NCI-H748 (cell line): ENCODE measurements around the gene MPIG6B.
A peak's percentile ranks its signal among the peaks of the same experiment; 100 is the strongest.

ENCODE experiments used
- DNase-seq: peaks from one replicate; lab custom pipeline; 2025; ENCODE audit not compliant: unreplicated experiment; lab: John Stamatoyannopoulos, UW

The MPIG6B gene

DNA sequence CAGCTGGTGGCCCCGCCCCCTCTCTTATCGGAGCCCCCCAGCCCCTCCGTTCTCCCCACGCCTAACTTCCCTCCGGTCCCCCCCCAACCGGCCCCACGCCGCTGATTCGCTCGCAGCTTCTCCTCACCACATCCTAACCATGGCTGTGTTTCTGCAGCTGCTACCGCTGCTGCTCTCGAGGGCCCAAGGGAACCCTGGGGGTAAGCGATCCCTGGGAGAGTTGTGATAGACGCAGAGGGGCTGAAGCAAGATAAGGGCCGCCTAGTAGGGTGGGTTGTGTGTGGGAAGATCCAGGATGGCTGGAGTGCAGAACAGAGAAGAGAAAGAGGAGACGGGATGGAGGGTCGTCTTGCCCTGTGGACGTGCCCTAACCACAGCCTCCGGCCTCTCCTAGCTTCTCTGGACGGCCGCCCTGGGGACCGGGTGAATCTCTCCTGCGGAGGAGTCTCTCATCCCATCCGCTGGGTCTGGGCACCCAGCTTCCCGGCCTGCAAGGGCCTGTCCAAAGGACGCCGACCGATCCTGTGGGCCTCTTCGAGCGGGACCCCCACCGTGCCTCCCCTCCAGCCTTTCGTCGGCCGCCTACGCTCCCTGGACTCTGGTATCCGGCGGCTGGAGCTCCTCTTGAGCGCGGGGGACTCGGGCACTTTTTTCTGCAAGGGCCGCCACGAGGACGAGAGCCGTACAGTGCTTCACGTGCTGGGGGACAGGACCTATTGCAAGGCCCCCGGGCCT, at the start of gene MPIG6B:
Gene MPIG6B, plus strand, starts transcription at position 129 of the 735 bp plus-strand sequence. Its CDS starts 11 bp downstream, at position 140.
- DNase-seq: no peak

DNA sequence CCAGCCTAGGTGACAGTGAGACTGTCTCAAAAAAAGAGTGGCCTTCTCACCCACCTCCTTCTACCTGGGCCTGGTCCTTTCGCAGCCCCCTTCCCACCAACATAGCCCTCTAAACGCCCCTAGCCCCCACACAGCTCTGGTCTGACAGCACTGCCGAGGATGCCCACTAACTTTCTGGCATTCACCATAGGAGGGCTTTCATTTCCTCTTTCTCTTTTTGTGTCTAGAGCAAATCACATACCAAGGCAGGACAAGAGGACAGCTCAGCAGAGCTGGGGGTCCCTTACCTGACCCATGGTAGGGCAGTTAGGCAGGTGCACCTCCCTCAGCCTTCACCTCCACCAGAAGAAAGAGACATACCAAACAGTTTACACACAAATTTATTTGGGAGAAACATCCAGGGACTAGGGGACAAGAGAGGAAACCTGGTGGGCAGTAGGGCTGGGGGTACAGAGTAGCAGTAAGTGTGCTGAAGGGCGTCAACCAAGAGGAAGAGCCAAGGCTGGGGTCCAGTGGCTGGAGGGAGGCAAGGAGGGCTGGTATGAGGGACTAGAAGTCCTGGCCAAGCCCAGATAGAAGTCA, 46.8 kb upstream of the MPIG6B start:
- no peak for DNase-seq

DNA sequence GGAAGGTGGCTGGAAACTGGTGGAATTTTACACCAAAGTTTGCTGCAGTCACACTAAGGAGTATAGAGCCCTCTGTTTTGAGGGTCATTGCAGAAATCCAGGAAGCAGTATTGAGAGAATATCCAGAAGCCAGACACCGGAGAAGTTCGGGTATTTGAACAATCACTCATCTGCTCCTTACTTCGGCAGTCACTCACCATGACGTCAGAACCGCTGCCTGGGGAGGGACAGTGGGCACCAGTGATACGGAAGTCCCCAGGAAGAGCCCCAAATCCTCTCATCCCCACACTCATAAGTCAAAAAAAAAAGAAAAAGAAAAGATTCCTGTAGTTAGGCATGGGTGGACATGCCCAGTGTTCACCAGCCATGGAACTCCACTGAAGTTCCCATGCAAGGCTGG, 46.3 kb upstream of the MPIG6B start:
- DNase-seq: no peak

GRCh38 chr6:31677955-31678354, 45.2 kb upstream of the MPIG6B start:
- DNase-seq: no peak

- DNase-seq: peak; percentile 95
Measured at GRCh38 chr6:31680226-31681134, 42.7 kb upstream of the MPIG6B start, which contains the start of gene LY6G5C. TSS of gene LY6G5C (minus strand) at chr6:31681067. CDS start at chr6:31680373, 694 bp downstream.

DNA sequence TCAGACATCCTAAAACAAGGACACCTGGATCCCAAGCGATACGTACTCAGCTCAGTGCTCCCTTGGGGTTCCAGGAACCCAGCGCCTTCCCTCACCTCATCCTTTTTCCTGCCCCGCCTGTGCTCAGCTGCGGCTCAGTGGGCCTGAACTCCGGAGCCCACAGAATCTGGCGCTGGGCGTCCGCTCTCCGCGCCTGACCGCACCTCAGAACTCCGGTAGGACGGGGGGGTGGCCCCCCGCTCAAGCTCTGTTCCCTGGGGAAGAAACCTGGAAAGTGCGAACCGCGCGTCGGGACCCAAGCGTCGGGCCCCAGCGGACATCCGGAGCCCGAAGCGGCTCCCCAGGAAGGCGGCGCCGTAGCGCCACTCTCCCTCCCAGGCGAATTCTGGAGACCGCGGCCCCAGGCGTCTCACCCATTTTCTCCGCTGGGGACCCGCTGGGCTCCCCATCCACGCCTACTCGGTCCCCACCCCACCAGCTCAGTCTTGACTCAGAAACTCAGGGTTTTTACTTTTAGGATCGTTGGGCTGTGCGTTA, 42.0 kb upstream of the MPIG6B start:
- DNase-seq: peak; percentile 79

DNA sequence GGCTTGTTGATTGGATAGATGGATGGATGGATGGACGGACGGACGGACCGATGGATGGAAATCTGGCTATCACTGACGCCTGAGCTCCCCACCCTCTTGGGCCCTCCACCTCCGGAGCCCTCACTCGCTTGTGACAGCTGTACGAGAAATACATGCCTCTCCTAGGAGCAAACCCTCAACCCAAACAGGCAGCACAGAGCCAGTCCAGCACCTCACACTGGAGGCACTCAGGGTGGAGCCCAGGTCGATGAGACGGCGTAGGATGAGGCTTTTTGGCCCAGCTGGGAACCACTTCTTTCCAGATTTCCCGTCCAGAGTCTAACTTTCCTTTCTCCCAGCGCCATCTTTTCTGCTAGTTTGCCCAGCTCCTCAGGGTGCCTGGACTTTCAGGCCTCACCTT, 39.6 kb upstream of the MPIG6B start:
- DNase-seq: peak; percentile 59

- no peak for DNase-seq
Measured at GRCh38 chr6:31686483-31686882, 36.7 kb upstream of the MPIG6B start.

- no peak for DNase-seq
Measured at GRCh38 chr6:31687321-31687720, 35.9 kb upstream of the MPIG6B start.

DNA sequence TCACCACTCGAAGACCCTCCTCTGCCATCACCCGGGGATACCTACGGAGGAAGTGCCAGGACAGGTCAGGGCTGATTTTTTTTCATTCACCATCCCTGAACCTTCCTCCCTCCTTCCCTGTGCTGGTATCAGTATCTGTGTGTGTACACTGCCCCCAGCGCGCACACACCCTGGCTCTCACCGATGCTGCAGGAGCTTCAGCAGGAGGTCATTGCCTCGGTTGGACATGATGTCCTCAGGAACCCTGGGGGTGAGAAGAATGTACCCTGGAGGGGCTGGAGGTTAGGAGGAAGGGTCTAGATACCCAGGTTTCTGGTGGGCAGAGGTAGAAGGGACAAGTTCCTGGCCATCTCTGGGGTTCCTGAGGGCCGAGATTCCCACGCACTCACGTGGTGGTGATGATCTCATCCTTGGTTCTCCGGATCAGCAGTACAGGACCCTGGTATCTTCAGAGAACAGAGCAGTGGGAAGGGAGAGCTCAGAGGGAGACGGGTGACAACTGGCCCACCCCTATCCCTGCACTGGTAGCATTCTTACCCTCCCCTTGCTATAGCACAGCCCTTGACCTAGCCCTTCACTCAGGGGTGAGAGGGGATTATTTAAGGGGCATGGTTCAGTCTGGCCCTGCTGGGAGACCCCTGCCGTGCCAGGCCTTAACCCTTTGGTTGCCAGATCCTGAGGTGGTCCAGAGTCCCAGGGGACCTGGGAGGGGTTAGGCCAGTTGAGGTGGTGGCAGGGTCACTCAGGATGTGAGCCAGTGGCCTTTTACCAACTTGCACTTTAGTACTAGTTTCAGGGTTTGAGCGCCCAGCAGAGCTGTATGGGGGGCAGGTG, 35.1 kb upstream of the MPIG6B start:
- no peak for DNase-seq

- DNase-seq: no peak
Measured at GRCh38 chr6:31689249-31690110, 33.7 kb upstream of the MPIG6B start.

DNA sequence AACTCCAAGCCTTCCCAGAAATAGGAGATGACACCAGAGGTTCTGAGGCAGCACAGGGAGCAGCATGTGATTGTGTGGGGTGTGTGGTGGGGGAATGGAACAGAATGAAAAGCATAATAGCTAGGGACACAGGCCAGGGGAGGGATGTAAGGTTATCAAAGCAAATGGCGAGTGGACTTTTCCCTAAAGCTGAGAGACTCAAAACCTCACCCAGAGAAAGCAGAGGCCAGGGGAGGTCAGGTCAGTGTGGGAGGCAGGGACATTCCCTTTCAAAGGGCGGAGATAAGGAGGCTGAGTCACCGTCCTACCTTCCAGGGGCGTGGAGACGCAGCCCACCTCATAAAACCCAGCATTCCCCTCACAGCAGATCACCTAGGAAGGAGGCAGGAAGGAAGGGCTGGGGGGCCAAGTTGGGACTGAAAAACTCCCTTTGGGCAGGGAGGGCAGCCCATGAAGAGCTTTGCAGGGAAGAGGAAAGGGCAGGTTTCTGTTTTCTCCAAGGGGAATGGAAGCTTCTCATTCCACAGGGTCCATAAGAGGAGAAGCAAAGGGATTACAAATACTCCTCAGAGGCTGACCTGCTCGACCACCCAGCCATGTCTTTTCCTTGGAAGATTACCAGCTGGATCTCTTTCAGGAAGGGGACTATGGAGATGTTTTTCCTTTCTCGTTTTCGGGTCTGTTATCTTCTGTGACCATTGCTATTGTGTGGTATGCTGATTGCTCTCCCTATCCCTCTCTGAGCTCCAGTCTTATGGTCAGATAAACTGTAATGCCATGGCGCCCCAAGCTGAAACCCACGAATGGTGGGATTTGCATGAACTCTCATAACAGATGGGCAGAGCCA, 32.7 kb upstream of the MPIG6B start:
- no peak for DNase-seq

- no peak for DNase-seq
Measured at GRCh38 chr6:31691078-31691463, 32.1 kb upstream of the MPIG6B start.

- no peak for DNase-seq
Measured at GRCh38 chr6:31691564-31692108, 31.5 kb upstream of the MPIG6B start.

GRCh38 chr6:31692353-31692752, 30.8 kb upstream of the MPIG6B start:
- no peak for DNase-seq

DNA sequence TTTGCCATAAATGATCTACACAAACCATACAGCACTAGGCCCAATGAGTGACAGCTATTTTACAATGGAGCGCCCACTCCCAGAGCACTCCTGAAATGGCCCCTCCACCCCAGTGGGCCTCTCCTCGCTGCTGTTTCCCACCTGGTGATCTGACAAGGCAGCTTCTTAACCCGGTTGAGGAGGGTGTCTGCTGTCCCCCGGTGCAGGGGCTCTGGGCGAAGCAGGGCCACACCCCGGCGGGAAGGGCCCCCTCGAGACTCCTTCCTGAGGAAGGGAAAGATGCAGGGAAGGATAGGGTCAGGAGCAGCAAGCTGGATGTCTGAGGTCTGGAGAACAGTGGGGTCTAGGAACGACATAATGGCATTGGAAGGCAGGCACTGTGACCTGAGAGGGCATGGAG, 30.3 kb upstream of the MPIG6B start:
- DNase-seq: no peak

DNA sequence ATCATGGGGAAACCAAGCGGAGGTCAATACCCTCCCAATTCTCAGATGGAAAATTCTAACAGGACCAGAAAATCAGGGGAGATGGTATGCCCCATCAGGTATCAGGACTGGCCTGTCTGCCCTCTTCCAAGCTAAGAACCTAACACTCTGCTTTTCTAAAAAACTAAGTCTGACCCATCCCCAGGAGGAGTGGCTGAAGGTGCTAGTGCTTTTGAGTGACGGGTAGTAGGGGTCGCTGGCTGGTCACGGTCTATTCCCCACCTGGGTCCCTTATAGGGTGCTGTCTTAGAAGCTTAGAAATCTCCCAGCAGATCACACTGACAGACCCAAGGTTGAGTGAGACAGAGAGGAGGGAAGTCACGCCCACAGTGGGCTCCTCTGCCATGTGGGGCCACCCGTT, 29.6 kb upstream of the MPIG6B start:
- DNase-seq: no peak

DNA sequence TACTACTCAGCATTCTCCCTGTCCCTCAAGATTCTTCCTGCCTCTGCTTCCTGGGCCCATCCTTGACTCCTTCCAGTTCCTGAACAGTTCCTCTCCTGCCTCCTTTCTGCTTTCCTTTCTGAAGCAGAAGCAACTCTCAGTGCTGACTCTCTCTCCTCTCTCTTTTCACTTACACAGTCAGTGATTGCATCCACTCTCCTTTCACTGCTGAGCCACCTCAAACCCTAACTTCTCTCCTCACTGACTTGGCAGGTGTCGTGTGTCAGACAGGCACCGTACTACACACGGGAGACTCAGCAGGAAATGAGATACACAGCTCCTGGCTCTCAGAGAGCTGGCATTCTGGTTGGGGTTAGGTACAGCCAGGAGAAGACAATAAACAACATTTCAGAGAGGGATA, 25.6 kb upstream of the MPIG6B start:
- no peak for DNase-seq
